HG03521 (cell line): ENCODE measurements around the gene VSX1.

ENCODE experiments used
- ATAC-seq: cut with Tn5 transposase; IDR thresholded peaks from one replicate; pipeline ENCODE4 v1.9.1; 2021; ENCODE audit warnings: mild to moderate bottlenecking, moderate library complexity; ENCODE audit not compliant: unreplicated experiment

Gene VSX1

GRCh38 chr20:25081730-25082497 lies at the start of gene VSX1:
Gene VSX1 (minus strand): TSS chr20:25082141. CDS start chr20:25082096, 45 bp downstream.
- no peak for ATAC-seq

GRCh38 chr20:25129908-25130307 lies 48.0 kb upstream of the VSX1 start:
- ATAC-seq: no peak

GRCh38 chr20:25129428-25129827 lies 47.5 kb upstream of the VSX1 start:
- ATAC-seq: no peak

- no peak for ATAC-seq
Measured at GRCh38 chr20:25128649-25129048, 46.7 kb upstream of the VSX1 start.

GRCh38 chr20:25127761-25128537 lies 46.0 kb upstream of the VSX1 start:
- no peak for ATAC-seq

GRCh38 chr20:25126204-25127029 lies 44.5 kb upstream of the VSX1 start:
- ATAC-seq: no peak

- ATAC-seq: no peak
Measured at GRCh38 chr20:25125636-25126035, 43.7 kb upstream of the VSX1 start.

GRCh38 chr20:25120920-25121319 lies 39.0 kb upstream of the VSX1 start:
- no peak for ATAC-seq

- ATAC-seq: no peak
Measured at GRCh38 chr20:25120457-25120856, 38.5 kb upstream of the VSX1 start.

GRCh38 chr20:25118529-25118928 lies 36.6 kb upstream of the VSX1 start:
- ATAC-seq: no peak

- ATAC-seq: no peak
Measured at GRCh38 chr20:25117990-25118389, 36.0 kb upstream of the VSX1 start.

- no peak for ATAC-seq
Measured at GRCh38 chr20:25116739-25117458, 35.0 kb upstream of the VSX1 start.

GRCh38 chr20:25103526-25103925 lies 21.6 kb upstream of the VSX1 start:
- no peak for ATAC-seq

- no peak for ATAC-seq
Measured at GRCh38 chr20:25100914-25101313, 19.0 kb upstream of the VSX1 start.

- ATAC-seq: no peak
Measured at GRCh38 chr20:25099601-25100140, 17.7 kb upstream of the VSX1 start.

GRCh38 chr20:25097498-25097897 lies 15.6 kb upstream of the VSX1 start:
- ATAC-seq: no peak

GRCh38 chr20:25090492-25091429 lies 8.8 kb upstream of the VSX1 start:
- ATAC-seq: peak; percentile 72

- ATAC-seq: no peak
Measured at GRCh38 chr20:25089662-25090061, 7.7 kb upstream of the VSX1 start.

GRCh38 chr20:25089096-25089495 lies 7.2 kb upstream of the VSX1 start:
- no peak for ATAC-seq
